GM21515 (cell line): Measurements from ENCODE around the gene DNAJA1.
"Not testable (repeated sequence)": the region's sequence is repeated elsewhere in the genome, so short reads cannot be mapped to it uniquely, and the experiment has no call there.

Experiments used
- ATAC-seq: cut with Tn5 transposase; IDR thresholded peaks from one replicate; pipeline ENCODE4 v1.9.1; 2021; ENCODE audit not compliant: unreplicated experiment

Gene DNAJA1

GRCh38 chr9:33080534-33080933, 55.5 kb downstream of the DNAJA1 start:
- ATAC-seq = no peak

GRCh38 chr9:33081128-33081851, 56.2 kb downstream of the DNAJA1 start:
- peak; percentile 39 for ATAC-seq

GRCh38 chr9:33082128-33082527, 57.1 kb downstream of the DNAJA1 start:
- no peak for ATAC-seq

GRCh38 chr9:33082538-33083326, 57.7 kb downstream of the DNAJA1 start:
- no peak for ATAC-seq

- ATAC-seq = not testable (repeated sequence)
These were observed 60.6 kb downstream of the DNAJA1 start for GRCh38 chr9:33085672-33086071.
